ENCODE data around the gene GABRE.

DNA sequence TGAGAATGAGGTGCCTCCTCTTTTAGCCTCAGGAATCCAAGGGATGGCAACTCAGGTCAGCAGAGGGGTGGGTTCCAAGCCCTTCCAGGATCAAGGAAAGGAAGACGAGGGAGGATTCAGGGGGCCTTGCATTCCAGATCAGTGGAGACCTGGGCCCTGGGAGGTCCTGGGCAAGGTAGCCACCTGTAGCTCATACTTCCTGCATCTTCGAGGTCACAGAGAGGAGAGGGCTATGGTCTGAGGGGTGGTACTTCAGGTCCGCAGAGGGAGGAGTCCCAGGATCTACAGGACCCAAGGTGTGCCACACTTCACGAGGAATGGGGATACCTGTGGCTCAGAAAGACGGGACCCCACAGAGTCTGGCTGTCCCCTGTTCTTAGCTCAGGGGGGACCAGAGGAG is 52.6 kb downstream of the GABRE start:
- TF ChIP-seq, protein P1, sequence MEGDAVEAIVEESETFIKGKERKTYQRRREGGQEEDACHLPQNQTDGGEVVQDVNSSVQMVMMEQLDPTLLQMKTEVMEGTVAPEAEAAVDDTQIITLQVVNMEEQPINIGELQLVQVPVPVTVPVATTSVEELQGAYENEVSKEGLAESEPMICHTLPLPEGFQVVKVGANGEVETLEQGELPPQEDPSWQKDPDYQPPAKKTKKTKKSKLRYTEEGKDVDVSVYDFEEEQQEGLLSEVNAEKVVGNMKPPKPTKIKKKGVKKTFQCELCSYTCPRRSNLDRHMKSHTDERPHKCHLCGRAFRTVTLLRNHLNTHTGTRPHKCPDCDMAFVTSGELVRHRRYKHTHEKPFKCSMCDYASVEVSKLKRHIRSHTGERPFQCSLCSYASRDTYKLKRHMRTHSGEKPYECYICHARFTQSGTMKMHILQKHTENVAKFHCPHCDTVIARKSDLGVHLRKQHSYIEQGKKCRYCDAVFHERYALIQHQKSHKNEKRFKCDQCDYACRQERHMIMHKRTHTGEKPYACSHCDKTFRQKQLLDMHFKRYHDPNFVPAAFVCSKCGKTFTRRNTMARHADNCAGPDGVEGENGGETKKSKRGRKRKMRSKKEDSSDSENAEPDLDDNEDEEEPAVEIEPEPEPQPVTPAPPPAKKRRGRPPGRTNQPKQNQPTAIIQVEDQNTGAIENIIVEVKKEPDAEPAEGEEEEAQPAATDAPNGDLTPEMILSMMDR (IDR thresholded peaks at IDR 0.05): no peak
- no peak for TF ChIP-seq POLR2A (IDR thresholded peaks at IDR 0.05)
